Measurements from ENCODE around the gene ARHGDIG. TPM values are rescaled to one million over a fixed set of nuclear protein-coding genes. Genes with fewer than 3 reads are reported as not detected.
"Not testable (repeated sequence)": the region's sequence is repeated elsewhere in the genome, so short reads cannot be mapped to it uniquely, and the experiment has no call there.

ARHGDIG gene
- total and polyA plus RNA-seq, 11 donors: 0.26 to 19.2 (median 8.2) TPM

DNA sequence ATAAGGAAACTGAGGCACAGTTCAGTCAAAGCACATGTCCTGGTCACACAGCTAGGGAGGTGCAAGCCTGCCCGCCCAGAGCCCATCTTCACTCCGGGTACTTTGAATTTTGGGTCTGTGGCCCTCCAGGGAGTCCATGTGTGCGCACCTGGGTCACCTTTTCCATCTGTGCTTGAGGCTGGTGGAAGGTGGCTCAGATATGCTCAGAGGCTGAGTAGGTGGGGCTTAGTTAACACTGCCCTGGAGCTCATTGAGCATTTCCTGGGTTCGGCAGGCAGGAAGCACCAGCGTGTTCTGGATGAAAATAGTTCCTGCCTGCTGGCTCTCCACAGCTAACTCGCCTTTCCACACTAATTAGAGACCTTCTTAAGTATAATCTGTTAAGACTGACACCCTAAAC is 26.6 kb upstream of the ARHGDIG start:
- TF ChIP-seq POLR2A (IDR thresholded peaks at IDR 0.05): no peak
- TF ChIP-seq, protein P1, sequence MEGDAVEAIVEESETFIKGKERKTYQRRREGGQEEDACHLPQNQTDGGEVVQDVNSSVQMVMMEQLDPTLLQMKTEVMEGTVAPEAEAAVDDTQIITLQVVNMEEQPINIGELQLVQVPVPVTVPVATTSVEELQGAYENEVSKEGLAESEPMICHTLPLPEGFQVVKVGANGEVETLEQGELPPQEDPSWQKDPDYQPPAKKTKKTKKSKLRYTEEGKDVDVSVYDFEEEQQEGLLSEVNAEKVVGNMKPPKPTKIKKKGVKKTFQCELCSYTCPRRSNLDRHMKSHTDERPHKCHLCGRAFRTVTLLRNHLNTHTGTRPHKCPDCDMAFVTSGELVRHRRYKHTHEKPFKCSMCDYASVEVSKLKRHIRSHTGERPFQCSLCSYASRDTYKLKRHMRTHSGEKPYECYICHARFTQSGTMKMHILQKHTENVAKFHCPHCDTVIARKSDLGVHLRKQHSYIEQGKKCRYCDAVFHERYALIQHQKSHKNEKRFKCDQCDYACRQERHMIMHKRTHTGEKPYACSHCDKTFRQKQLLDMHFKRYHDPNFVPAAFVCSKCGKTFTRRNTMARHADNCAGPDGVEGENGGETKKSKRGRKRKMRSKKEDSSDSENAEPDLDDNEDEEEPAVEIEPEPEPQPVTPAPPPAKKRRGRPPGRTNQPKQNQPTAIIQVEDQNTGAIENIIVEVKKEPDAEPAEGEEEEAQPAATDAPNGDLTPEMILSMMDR (IDR thresholded peaks at IDR 0.05): no peak
- Histone ChIP-seq H3K4me1 (peaks cover 0 to 24% (median 4%) of the 10 kb centered on the region in 12 donors), H3K36me3 (peaks cover 0 to 80% (median 52%) of the 10 kb centered on the region in 9 donors), H3K27me3 (no peaks in the 10 kb centered on the region), H3K27ac (no peak overlapping the region), H3K9me3 (no peaks in the 10 kb centered on the region), H3K4me3 (no peak overlapping the region)
- ATAC-seq: no peak
- intact Hi-C loops (cut with DNase I): no loop called here
- DNase-seq: no peak
- 78 to 95% (median 82%) methylated on average over 6 of the region's 6 CpGs for WGBS, 4 donors

DNA sequence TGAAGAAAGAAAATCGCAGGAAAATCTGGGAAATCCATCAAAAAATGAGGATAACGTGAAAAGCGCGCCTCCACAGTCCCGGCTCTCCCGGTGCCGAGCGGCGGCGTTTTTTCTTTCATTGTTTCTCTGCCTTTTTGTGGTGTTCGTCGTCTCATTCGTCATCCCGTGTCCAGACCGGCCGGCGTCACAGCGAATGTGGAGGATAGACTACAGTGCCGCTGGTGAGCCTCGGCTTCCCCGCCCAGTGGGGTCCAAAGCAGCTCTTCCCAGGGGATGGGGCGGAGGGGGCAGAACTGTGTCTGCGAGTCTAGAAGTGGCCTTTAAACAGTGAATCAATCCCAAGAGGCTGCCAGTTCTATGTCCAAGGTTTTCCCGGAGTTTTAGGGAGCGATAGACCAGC is 25.9 kb upstream of the ARHGDIG start:
- intact Hi-C loops (cut with DNase I): no loop called here
- DNase-seq (no peak), ATAC-seq (no peak)
- peak overlapping the region in 1 of 12 donors; percentile 5 for H3K4me3 ChIP-seq
- TF ChIP-seq, protein P1 (IDR thresholded peaks at IDR 0.05): no peak
- TF ChIP-seq POLR2A (IDR thresholded peaks at IDR 0.05): no peak
- H3K36me3 ChIP-seq: peaks cover 0 to 79% (median 53%) of the 10 kb centered on the region in 9 donors
- H3K4me1 ChIP-seq: peaks cover 0 to 24% (median 4%) of the 10 kb centered on the region in 12 donors
- H3K9me3 ChIP-seq: no peaks in the 10 kb centered on the region
- 88 to 98% (median 97%) methylated on average over 25 of the region's 25 CpGs for WGBS, 4 donors
- H3K27ac ChIP-seq: no peak overlapping the region
- no peaks in the 10 kb centered on the region for H3K27me3 ChIP-seq

DNA sequence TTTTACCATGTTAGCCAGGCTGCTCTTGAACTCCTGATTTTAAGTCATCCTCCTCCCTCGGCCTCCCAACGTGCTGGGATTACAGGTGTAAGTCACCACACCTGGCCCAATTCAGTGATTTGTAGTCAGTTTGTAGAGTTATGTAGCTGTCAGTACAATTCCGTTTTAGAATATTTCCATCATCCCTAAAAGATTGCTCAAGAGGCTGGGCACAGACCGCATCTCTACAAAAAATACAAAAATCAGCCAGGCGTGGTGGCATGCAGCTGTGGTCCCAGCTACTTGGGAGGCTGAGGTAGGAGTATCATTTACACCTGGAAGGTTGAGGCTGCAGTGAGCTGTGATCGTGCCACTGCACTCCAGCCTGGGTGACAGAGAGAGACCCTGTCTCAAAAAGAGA is 25.2 kb upstream of the ARHGDIG start:
- no peaks in the 10 kb centered on the region for H3K27me3 ChIP-seq
- DNase-seq (no peak), ATAC-seq (no peak)
- no peak overlapping the region for H3K4me3 ChIP-seq
- peaks cover 0 to 79% (median 54%) of the 10 kb centered on the region in 9 donors for H3K36me3 ChIP-seq
- WGBS, 4 donors: 95 to 96% (median 96%) methylated on average over 6 of the region's 6 CpGs
- H3K9me3 ChIP-seq: no peaks in the 10 kb centered on the region
- no peak overlapping the region for H3K27ac ChIP-seq
- intact Hi-C loops (cut with DNase I): no loop called here
- peaks cover 0 to 24% (median 4%) of the 10 kb centered on the region in 12 donors for H3K4me1 ChIP-seq
- TF ChIP-seq, protein P1 (IDR thresholded peaks at IDR 0.05): no peak
- no peak for TF ChIP-seq POLR2A (IDR thresholded peaks at IDR 0.05)

DNA sequence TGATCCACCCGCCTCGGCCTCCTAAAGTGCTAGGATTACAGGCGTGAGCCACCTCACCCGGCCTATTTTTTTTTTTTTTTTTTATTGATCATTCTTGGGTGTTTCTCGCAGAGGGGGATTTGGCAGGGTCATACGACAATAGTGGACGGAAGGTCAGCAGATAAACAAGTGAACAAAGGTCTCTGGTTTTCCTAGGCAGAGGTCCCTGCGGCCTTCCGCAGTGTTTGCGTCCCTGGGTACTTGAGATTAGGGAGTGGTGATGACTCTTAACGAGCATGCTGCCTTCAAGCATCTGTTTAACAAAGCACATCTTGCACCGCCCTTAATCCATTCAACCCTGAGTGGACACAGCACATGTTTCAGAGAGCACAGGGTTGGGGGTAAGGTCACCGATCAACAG is 22.3 kb upstream of the ARHGDIG start:
- ATAC-seq; H3K27ac ChIP-seq; H3K9me3 ChIP-seq; intact Hi-C loops (cut with DNase I); H3K27me3 ChIP-seq; DNase-seq; H3K4me3 ChIP-seq: not testable (repeated sequence)
- Histone ChIP-seq H3K36me3 (peaks cover 0 to 89% (median 72%) of the 10 kb centered on the region in 9 donors), H3K4me1 (peaks cover 0 to 10% (median under 1%) of the 10 kb centered on the region in 12 donors)
- WGBS, 4 donors: 89 to 94% (median 92%) methylated on average over 10 to 13 of the region's 13 CpGs

DNA sequence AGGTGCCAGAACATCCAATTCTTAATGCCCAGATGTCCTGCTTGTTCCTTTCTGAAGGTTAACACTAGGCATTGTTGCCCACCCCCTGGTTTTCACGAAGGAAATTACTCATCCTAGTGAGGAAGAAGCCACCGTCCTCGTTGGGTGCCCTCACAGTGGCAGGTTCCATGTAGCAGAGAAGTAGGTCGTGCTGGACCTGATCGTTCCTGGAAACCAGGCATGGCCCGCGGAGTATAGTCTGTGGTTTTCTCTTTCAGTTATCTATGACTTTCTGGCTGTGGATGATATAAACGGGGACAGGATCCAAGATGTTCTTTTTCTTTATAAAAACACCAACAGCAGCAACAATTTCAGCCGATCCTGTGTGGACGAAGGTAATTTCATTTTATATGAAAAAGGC is 21.2 kb upstream of the ARHGDIG start:
- intact Hi-C loops (cut with DNase I): no loop called here
- peaks cover 0 to 93% (median 78%) of the 10 kb centered on the region in 9 donors for H3K36me3 ChIP-seq

More for the DNA sequence above, 21.2 kb upstream of the ARHGDIG start:
- no peaks in the 10 kb centered on the region for H3K4me1 ChIP-seq
- DNase-seq (no peak), ATAC-seq (no peak)
- TF ChIP-seq, protein P1 (IDR thresholded peaks at IDR 0.05): no peak
- no peak for TF ChIP-seq POLR2A (IDR thresholded peaks at IDR 0.05)
- no peaks in the 10 kb centered on the region for H3K9me3 ChIP-seq
- H3K4me3 ChIP-seq: no peak overlapping the region
- 79 to 91% (median 87%) methylated on average over 10 of the region's 10 CpGs for WGBS, 4 donors
- no peak overlapping the region for H3K27ac ChIP-seq
- no peaks in the 10 kb centered on the region for H3K27me3 ChIP-seq
